GM19035 (cell line): ENCODE data around the gene CHKB.
A peak's percentile ranks its signal among the peaks of the same experiment; 100 is the strongest.

Experiments used
- ATAC-seq: cut with Tn5 transposase; IDR thresholded peaks from one replicate; pipeline ENCODE4 v1.9.1; 2021; ENCODE audit not compliant: unreplicated experiment

The CHKB gene

DNA sequence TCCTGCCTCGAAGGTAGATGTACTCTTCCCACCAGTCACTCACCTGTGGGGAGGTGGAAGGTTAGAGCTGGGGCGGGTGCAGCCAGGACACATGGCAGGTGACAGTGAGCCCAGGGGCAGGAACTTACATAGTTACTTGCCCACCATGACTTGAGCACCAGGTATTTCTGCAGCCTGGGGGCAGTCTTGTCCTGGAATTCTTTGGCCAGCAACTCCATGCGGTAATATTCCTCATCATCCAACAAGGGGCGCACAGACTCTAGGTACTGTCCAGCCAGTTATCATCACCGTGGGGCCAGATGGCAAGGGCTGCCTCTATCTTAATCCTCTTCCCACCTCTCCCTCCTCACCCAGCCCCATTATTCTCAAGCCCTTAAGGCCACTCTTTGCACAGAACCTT, 6.6 kb downstream of the CHKB start:
- ATAC-seq: no peak

- no peak for ATAC-seq
Observed at GRCh38 chr22:50575426-50575941, 7.2 kb downstream of the CHKB start.

GRCh38 chr22:50574383-50574755, 8.3 kb downstream of the CHKB start:
- ATAC-seq: no peak

DNA sequence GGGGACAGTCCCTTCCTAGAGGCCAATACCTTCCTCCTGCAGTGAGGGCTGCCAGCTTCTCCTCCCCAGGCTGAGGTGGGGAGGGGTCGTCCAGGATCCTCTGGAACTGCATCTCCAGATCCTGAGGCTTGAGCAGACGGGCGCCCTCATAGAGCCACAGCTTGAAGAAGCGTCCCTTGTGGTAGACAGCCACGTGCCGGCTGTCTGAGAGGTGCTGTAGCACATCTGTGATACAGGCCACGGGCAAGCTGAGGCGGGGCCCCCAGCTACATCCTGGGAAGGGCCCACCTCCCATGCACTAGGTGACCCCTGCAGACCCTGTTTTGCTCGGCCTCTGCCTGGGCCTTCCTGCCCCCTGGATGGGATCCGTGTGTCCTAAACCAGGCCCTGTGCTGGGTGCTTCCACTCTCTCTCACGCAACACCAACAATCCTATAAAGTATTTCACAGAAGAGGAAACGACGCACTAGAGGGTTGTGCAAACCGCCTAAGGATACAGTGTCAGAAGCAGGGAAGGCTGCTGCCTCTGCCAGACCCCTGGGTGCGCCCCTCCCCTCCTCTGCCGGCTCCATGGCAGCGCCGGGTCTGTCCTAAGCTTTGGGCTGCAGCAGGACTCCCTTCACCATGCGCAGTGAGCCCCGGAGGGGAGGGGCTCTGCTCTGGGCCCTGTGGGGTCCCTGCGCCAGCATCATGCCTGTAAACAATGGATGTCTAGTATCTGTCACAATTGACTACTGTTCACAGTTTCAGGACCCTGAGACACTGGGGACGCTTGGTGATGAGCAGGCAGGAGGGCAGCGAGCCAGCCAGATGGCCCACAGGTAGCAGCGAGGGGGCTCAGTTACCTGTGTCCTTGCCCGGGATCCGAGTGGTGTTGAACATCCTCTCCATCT, 8.9 kb downstream of the CHKB start:
- no peak for ATAC-seq

DNA sequence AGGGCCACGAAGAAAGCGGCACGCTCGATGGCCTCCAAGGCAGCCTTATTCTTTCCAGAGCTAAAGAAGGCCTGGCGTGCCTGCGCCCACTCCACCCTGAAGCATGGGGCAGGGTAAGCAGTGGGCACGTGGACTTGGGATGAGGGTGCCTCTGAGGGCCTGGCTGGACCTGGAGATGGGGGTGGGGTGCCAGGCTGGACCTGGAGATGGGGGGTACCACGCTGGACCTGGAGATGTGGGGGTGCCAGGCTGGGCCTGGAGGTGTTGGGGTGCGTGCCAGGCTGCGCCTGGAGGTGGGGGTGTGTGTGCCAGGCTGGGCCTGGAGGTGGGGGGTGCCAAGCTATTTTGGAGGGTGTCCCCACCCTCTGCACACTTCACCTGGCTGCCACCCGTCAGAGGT, 9.7 kb downstream of the CHKB start:
- ATAC-seq: no peak

- no peak for ATAC-seq
Observed at GRCh38 chr22:50571264-50572175, 11.1 kb downstream of the CHKB start.

GRCh38 chr22:50570861-50571260, 11.8 kb downstream of the CHKB start:
- no peak for ATAC-seq

- no peak for ATAC-seq
Observed at GRCh38 chr22:50569896-50570535, 12.6 kb downstream of the CHKB start.

GRCh38 chr22:50569041-50569459, 13.6 kb downstream of the CHKB start:
- no peak for ATAC-seq

DNA sequence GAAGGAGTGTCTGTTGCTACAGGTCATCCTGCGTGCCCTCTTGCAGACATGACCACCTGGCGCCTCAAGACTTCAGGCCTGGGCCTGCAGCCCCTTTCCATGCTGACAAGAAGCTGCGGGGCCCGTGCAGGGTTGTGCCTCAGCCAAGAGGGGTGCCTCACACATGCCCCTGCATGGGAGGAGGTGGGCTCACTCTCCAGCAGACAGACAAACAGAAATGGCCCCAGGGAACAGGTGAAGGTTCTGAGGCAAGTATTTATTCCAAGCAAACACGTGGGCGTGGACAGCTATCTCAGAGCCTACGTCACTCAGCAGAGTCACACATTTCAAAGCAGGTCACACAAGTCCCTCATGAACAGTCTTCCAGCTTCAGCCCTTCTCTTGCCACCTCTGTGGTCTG, 14.0 kb downstream of the CHKB start:
- ATAC-seq: no peak

DNA sequence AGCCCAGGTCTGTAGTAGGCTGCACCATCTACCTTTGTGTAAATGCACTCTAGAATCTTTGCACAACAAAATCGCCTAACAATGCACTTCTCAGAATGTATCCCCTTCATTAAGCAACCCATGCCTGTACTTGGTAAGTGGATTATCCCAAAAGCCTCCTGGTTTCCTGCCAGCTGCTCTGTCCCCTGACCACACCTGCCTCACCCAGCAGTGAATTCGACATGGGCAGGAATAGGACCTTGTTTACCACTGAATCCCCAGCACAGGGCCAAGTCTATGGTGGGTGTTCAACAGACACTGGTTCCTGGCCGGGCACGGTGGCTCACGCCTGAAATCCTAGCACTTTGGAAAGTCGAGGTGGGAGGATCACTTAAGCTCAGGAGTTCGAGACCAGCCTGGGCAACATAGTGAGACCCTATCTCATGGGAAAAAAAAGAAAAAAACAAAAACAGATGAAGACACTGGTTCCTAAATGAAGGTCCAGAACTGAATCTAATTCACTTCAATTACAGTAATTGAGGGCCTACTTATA, 14.9 kb downstream of the CHKB start:
- ATAC-seq: no peak

DNA sequence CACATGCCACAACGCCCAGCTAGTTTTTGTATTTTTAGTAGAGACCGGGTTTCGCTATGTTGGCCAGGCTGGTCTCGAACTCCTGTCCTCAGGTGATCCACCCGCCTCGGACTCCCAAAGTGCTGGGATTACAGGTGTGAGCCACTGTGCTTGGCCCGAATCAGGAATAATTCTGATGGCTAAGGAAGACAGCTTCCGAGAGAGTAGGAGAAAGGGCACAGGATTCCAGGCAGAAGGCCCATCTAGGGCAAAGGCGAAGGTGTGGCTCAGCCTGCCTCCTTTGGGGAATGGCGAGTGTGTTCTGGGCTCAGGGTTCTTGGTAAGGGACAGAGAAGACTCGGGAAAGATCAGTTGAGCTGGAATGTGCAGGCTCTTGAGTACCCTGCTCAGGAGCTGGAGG, 18.4 kb downstream of the CHKB start:
- ATAC-seq: no peak

DNA sequence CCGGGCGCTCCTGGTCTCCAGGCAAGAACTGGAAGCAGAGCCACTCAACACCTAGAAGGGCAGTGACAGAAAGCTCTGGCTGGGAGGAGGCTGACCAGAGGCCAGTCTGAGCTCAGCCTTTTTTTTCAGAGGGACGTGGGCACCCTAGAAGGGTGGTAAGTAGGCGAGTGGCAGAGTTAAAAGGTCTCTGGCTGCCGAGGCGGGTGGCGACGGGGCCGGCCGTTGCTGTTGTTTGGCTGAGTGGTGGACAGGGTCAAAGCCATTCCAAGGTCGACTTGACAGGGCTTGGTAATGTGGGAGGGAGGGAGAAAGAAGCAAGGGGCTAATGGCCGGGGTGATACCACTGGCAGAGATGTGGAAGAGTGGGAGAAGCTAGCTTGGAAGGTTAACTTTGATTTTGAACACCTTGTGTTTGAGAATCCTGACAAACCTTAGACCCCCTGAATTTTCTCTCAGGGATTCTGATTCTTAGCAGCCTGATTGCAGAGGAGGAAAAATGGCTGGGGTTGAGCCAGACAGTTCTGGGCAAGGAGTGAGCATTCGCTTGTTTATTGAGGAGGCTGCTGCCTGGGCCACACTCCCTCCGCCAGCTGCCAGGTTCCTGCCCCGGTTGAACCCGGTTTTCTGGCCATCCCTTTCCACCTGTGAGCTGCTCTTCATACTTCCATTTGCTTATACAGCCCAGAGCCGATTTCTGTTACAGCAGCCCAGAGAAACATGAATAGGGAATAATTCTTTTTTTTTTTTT, 19.1 kb downstream of the CHKB start:
- no peak for ATAC-seq

GRCh38 chr22:50562523-50563412, 19.9 kb downstream of the CHKB start, which contains the start of gene SYCE3:
SYCE3 (minus strand) TSS chr22:50562919; CDS start chr22:50556405, 6,514 bp downstream.
- ATAC-seq: peak; percentile 95

- ATAC-seq: no peak
Observed at GRCh38 chr22:50561401-50562358, 21.0 kb downstream of the CHKB start.

- no peak for ATAC-seq
Observed at GRCh38 chr22:50560034-50560433, 22.6 kb downstream of the CHKB start.

GRCh38 chr22:50556703-50557102, 25.9 kb downstream of the CHKB start:
- no peak for ATAC-seq

GRCh38 chr22:50553310-50553709, 29.3 kb downstream of the CHKB start:
- ATAC-seq: no peak
